ENCODE data around the gene SLC7A5.

DNA sequence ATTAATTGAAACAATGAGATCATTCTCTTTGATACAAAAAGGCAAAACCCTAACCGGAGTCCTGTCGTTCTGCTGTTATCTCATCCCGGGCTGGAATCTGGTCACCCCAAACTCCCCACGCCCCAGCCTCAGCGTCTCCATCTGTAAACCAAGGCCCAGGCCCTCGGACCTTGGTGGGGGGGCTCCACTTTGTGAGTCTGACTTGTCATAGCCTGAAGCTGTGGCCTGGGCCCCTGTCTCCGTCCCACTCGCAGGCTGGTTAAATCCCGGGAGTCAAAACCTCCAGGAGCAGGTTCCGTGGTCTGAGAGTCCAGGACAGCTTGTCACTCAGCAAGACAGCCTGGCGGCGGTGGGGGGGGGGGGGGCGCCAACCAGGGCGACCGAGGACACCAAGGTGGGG, 50.0 kb downstream of the SLC7A5 start:
- TF ChIP-seq EZH2 (IDR thresholded peaks at IDR 0.05; ENCODE audit: borderline replicate concordance, low read length) = no peak
- TF ChIP-seq, protein P1, sequence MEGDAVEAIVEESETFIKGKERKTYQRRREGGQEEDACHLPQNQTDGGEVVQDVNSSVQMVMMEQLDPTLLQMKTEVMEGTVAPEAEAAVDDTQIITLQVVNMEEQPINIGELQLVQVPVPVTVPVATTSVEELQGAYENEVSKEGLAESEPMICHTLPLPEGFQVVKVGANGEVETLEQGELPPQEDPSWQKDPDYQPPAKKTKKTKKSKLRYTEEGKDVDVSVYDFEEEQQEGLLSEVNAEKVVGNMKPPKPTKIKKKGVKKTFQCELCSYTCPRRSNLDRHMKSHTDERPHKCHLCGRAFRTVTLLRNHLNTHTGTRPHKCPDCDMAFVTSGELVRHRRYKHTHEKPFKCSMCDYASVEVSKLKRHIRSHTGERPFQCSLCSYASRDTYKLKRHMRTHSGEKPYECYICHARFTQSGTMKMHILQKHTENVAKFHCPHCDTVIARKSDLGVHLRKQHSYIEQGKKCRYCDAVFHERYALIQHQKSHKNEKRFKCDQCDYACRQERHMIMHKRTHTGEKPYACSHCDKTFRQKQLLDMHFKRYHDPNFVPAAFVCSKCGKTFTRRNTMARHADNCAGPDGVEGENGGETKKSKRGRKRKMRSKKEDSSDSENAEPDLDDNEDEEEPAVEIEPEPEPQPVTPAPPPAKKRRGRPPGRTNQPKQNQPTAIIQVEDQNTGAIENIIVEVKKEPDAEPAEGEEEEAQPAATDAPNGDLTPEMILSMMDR (IDR thresholded peaks at IDR 0.05; ENCODE audit: low read length) = no peak
